PC-9 (cell line): Measurements from ENCODE around the gene MICALL1. TPM values are rescaled to one million over a fixed set of nuclear protein-coding genes. Genes with fewer than 3 reads are reported as not detected.
"Not testable (repeated sequence)": the region's sequence is repeated elsewhere in the genome, so short reads cannot be mapped to it uniquely, and the experiment has no call there.

Experiments used
- BruUV-seq: library from RNA; stranded (reverse); fragments of 400-500 nt; replicated peaks from 2 replicates; lab custom pipeline; 2021; lab: Mats Ljungman, UMichigan
- CTCF ChIA-PET: fragments of 300-600 bp; sonication (Branson Sonifier 250); formaldehyde crosslinking; loops from one replicate; lab custom pipeline; 2022; ENCODE audit warnings: antibody characterized with exemption; lab: Charles Lee
- POLR2A ChIA-PET: fragments of 300-600 bp; sonication (Branson Sonifier 250); formaldehyde crosslinking; loops from one replicate; lab custom pipeline; 2022; ENCODE audit warnings: antibody characterized with exemption; ENCODE audit not compliant: unreplicated experiment; lab: Charles Lee
- DNase-seq, 2 experiments: peaks; one replicate each; pipeline versions ENCODE4 v3.0.0 to v3.0.0-alpha.2; 2015 to 2022; ENCODE audit warnings: mixed read lengths in 1 of 2
- H2AFZ ChIP-seq: fragments of 200-600 bp; sonication (generic); 2 replicates; pipeline ENCODE4 v1.8.1; 2017; ENCODE audit warnings: antibody characterized with exemption
- H3F3A ChIP-seq: fragments of 200-600 bp; sonication (generic); 2 replicates; pipeline ENCODE4 v1.8.1; 2017; ENCODE audit warnings: antibody characterized with exemption, mild to moderate bottlenecking, low read depth; ENCODE audit not compliant: insufficient read depth
- H3K27ac ChIP-seq: fragments of 200-600 bp; sonication (generic); 2 replicates; pipeline ENCODE4 v1.6.1; 2016; ENCODE audit warnings: mixed run types
- H3K27me3 ChIP-seq: fragments of 200-600 bp; sonication (generic); 2 replicates; pipeline ENCODE4 v1.6.1; 2016; ENCODE audit warnings: low read depth, mixed run types; ENCODE audit not compliant: insufficient read depth
- H3K36me3 ChIP-seq: fragments of 200-600 bp; sonication (generic); 2 replicates; pipeline ENCODE4 v1.6.1; 2016; ENCODE audit warnings: low read depth, mixed run types
- H3K4me1 ChIP-seq: fragments of 200-600 bp; sonication (generic); replicated peaks from 2 replicates; pipeline ENCODE4 v1.6.1; 2016; ENCODE audit warnings: mixed run types; ENCODE audit not compliant: insufficient read depth
- H3K4me2 ChIP-seq: fragments of 200-600 bp; sonication (generic); 2 replicates; pipeline ENCODE4 v1.6.1; 2017; ENCODE audit warnings: mixed run types
- H3K4me3 ChIP-seq: fragments of 200-600 bp; sonication (generic); 2 replicates; pipeline ENCODE4 v1.6.1; 2016; ENCODE audit warnings: mixed run types
- H3K79me2 ChIP-seq: fragments of 200-600 bp; sonication (generic); 2 replicates; pipeline ENCODE4 v1.6.1; 2017; ENCODE audit warnings: low read depth, mixed run types
- H3K9me2 ChIP-seq: fragments of 200-600 bp; sonication (generic); 2 replicates; pipeline ENCODE4 v1.8.1; 2017; ENCODE audit warnings: mild to moderate bottlenecking; ENCODE audit not compliant: insufficient read depth
- H3K9me3 ChIP-seq: fragments of 200-600 bp; sonication (generic); 2 replicates; pipeline ENCODE4 v1.8.1; 2016; ENCODE audit warnings: low read depth; ENCODE audit not compliant: insufficient read depth
- H4K20me1 ChIP-seq: fragments of 200-600 bp; sonication (generic); 2 replicates; pipeline ENCODE4 v1.8.1; 2017; ENCODE audit not compliant: insufficient read depth
- EZH2 ChIP-seq: fragments of 200-600 bp; sonication (generic); IDR thresholded peaks from 2 replicates; pipeline ENCODE4 v1.8.0; 2017; ENCODE audit warnings: antibody characterized with exemption, low read depth
- intact Hi-C: fragments of 100-400 bp; cut with micrococcal nuclease; formaldehyde crosslinking; loops from one replicate; pipeline ENCODE4 v1.10.0; 2022; ENCODE audit not compliant: unreplicated experiment
- total RNA-seq: library from RNA; stranded (reverse); gene quantifications from 2 replicates; pipeline ENCODE4 v1.2.3, GENCODE V29; 2021
- TF ChIP-seq, protein P1 (sequence below): fragments of 200-600 bp; sonication (generic); conservative IDR thresholded peaks from 2 replicates; pipeline ENCODE4 v1.6.1; 2017; ENCODE audit warnings: mixed run types, antibody characterized with exemption, mild to moderate bottlenecking, moderate library complexity

Gene MICALL1
- total RNA-seq, 1 experiment from 2014 or later, result 113 TPM

DNA sequence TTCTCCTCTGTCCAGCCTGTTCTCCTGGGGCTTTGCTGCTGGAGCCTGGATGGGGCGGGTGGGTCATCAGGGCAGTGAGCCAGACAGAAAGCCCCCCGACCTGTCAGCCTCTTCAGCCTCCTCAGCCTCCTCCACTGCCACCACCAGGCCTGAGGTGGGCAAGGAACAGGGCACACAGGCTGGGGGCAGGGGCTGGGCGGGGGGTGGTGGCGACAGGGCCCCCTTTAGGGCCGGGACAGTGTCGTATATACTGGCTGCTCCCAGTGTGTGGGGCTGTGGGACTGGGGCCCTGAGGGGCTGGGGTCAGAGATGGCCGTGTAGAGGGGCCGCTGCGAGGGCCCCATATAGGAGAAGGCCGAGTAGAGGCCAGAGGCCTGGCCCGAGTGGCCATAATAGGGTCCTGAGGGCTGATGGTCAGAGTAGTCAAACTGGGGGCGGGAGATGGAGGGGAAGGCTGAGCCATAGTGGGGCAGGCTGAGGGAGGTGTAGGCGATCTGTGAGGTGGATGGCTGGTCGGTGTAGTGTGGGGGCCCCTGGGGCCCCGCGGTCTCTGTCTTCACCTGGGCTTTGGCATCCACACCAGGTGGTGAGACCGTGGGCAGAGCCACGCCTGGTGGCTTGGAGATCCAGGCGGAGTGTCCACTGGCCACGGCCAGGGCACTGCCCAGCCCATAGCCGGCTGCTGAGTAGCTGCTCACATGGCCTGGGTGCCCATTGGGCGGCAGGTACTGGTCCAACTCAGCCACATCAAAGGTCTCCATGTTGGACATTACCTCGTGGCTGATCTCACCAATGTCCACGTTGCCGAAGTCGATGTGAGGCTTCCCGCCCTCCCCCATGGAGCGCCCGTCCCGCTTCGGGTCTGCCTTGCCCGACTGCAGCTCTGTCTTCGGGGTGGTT, 67.4 kb downstream of the MICALL1 start:
- no peak for DNase-seq
- intact Hi-C loops, result no loop called here
- no peaks in the 10 kb centered on the region for H3K27me3 ChIP-seq
- no peak overlapping the region for H3K4me2 ChIP-seq
- H3K9me3 ChIP-seq, result no peaks in the 10 kb centered on the region
- no peaks in the 10 kb centered on the region for H3K36me3 ChIP-seq
- H3K9me2 ChIP-seq, result no peaks in the 10 kb centered on the region
- ChIA-PET CTCF (no interaction called here), POLR2A (no interaction called here)
- H3F3A ChIP-seq, result peaks cover 4% of the 10 kb centered on the region; the same call in 1 of the 2 replicates
- no peak overlapping the region for H2AFZ ChIP-seq
- no peak overlapping the region for H3K27ac ChIP-seq
- no peaks in the 10 kb centered on the region; the same call in 1 of the 2 replicates for H4K20me1 ChIP-seq
- H3K79me2 ChIP-seq, result no peaks in the 10 kb centered on the region
- no peaks in the 10 kb centered on the region for H3K4me1 ChIP-seq
- BruUV-seq, result no TSS peak
- no peak for TF ChIP-seq EZH2
- TF ChIP-seq, protein P1, sequence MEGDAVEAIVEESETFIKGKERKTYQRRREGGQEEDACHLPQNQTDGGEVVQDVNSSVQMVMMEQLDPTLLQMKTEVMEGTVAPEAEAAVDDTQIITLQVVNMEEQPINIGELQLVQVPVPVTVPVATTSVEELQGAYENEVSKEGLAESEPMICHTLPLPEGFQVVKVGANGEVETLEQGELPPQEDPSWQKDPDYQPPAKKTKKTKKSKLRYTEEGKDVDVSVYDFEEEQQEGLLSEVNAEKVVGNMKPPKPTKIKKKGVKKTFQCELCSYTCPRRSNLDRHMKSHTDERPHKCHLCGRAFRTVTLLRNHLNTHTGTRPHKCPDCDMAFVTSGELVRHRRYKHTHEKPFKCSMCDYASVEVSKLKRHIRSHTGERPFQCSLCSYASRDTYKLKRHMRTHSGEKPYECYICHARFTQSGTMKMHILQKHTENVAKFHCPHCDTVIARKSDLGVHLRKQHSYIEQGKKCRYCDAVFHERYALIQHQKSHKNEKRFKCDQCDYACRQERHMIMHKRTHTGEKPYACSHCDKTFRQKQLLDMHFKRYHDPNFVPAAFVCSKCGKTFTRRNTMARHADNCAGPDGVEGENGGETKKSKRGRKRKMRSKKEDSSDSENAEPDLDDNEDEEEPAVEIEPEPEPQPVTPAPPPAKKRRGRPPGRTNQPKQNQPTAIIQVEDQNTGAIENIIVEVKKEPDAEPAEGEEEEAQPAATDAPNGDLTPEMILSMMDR, result no peak
- H3K4me3 ChIP-seq, result no peak overlapping the region

DNA sequence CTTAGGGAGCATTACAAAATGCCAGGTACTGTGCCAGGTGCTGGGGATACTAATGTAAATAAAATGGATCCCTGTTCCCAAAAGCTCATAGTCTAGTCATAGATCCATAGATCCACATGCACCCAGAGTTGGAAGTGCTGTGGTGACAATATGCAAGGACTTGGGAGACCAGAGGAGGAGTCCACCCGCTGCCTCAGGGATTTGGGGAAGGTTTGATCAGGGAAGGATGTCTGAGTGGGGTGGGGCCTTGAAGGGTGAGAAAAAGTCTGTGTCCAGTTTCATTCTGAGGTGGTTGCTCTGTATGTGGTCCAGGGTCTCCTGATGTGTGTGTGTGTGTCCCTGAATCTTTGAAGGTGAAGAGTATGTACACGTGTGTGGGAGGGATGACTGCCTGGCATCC, 69.1 kb downstream of the MICALL1 start:
- Histone ChIP-seq H3K79me2 (no peaks in the 10 kb centered on the region), H4K20me1 (no peaks in the 10 kb centered on the region; the same call in 1 of the 2 replicates), H2AFZ (no peak overlapping the region), H3F3A (peaks cover 4% of the 10 kb centered on the region; the same call in 1 of the 2 replicates), H3K4me1 (no peaks in the 10 kb centered on the region), H3K9me3 (no peaks in the 10 kb centered on the region), H3K4me3 (no peak overlapping the region), H3K36me3 (no peaks in the 10 kb centered on the region), H3K9me2 (no peaks in the 10 kb centered on the region), H3K4me2 (no peak overlapping the region), H3K27ac (no peak overlapping the region), H3K27me3 (no peaks in the 10 kb centered on the region)
- ChIA-PET POLR2A (no interaction called here), CTCF (no interaction called here)
- no TSS peak for BruUV-seq
- no peak for DNase-seq
- TF ChIP-seq, protein P1, result no peak
- no peak for TF ChIP-seq EZH2
- intact Hi-C loops, result no loop called here

DNA sequence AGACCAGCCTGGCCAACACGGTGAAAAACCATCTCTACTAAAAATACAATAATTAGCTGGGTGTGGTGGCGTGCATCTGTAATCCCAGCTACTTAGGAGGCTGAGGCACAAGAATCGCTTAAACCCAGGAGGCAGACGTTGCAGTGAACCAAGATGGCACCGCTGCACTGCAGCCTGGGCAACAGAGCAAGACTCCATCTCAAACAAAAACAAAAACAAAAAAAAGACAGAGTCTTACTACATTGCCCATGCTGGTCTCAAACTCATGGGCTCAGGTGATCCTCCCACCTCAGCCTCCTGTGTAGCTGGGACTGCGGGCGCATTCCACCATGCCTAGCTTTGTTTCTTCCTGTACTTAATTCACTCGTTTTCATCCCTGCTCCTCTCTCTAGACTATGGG, 69.9 kb downstream of the MICALL1 start:
- CTCF ChIA-PET, result interaction anchor here (0.5 kb wide), 1 partner anchor 119 kb away, joined by 7 read pairs; no protein-coding TSS in a partner anchor
- H3K4me2 ChIP-seq, H3F3A ChIP-seq, H3K9me2 ChIP-seq, H3K27ac ChIP-seq, H3K4me1 ChIP-seq, DNase-seq, H3K27me3 ChIP-seq, H3K36me3 ChIP-seq, H3K79me2 ChIP-seq, H3K4me3 ChIP-seq, intact Hi-C loops, H2AFZ ChIP-seq, BruUV-seq, H3K9me3 ChIP-seq, H4K20me1 ChIP-seq: not testable (repeated sequence)
- POLR2A ChIA-PET, result interaction anchor here (0.5 kb wide), 1 partner anchor 72 kb away, joined by 7 read pairs; no protein-coding TSS in a partner anchor
